SK-N-SH treated with all-trans-retinoic acid at 6 μM for 48 hours (cell line): ENCODE measurements around the gene TCF25.

Experiments used
- ATAC-seq: fragments of 200-7000 bp; cut with Tn5 transposase; 3 replicates; pipeline ENCODE4 v1.9.1; 2020; ENCODE audit warnings: mild to moderate bottlenecking, moderate library complexity
- ARNTL ChIP-seq: fragments of 450-650 bp; formaldehyde crosslinking; IDR thresholded peaks from 2 replicates; pipeline ENCODE4 v1.5.0; 2020; ENCODE audit warnings: low read depth, mild to moderate bottlenecking, moderate library complexity, borderline replicate concordance
- CSDC2 ChIP-seq: fragments of 250-450 bp; sonication (Bioruptor Pico); IDR thresholded peaks from 2 replicates; pipeline ENCODE4 v1.5.0; 2020; ENCODE audit warnings: mild to moderate bottlenecking, moderate library complexity
- ESRRG ChIP-seq: fragments of 250-450 bp; sonication (Bioruptor Pico); IDR thresholded peaks from 2 replicates; pipeline ENCODE4 v1.6.1; 2021; ENCODE audit warnings: mild to moderate bottlenecking
- GLIS3 ChIP-seq: fragments of 250-450 bp; sonication (Bioruptor Pico); IDR thresholded peaks from 2 replicates; pipeline ENCODE4 v1.5.0; 2020; ENCODE audit warnings: mild to moderate bottlenecking, moderate library complexity
- ISL1 ChIP-seq: fragments of 250-450 bp; sonication (Bioruptor Pico); IDR thresholded peaks from 2 replicates; pipeline ENCODE4 v2.1.2; 2022; ENCODE audit warnings: mild to moderate bottlenecking, moderate library complexity
- OSR1 ChIP-seq: fragments of 250-450 bp; sonication (Bioruptor Pico); IDR thresholded peaks from 2 replicates; pipeline ENCODE4 v1.8.0; 2022; ENCODE audit warnings: moderate library complexity, mild to moderate bottlenecking, inconsistent platforms
- PATZ1 ChIP-seq: fragments of 250-450 bp; sonication (Bioruptor Pico); IDR thresholded peaks from 2 replicates; pipeline ENCODE4 v1.8.0; 2020; ENCODE audit warnings: mild to moderate bottlenecking, moderate library complexity, borderline replicate concordance
- POU6F1 ChIP-seq: fragments of 250-450 bp; sonication (Bioruptor Pico); IDR thresholded peaks from 2 replicates; pipeline ENCODE4 v1.8.0; 2021; ENCODE audit warnings: low read depth, mild to moderate bottlenecking, moderate library complexity, borderline replicate concordance
- PPARA ChIP-seq: fragments of 250-450 bp; sonication (Bioruptor Pico); IDR thresholded peaks from 2 replicates; pipeline ENCODE4 v1.5.0; 2020; ENCODE audit warnings: mild to moderate bottlenecking, borderline replicate concordance
- RARB ChIP-seq: fragments of 250-450 bp; sonication (Bioruptor Pico); IDR thresholded peaks from 2 replicates; pipeline ENCODE4 v1.8.0; 2021; ENCODE audit warnings: mild to moderate bottlenecking, moderate library complexity
- SNAI2 ChIP-seq: fragments of 250-450 bp; sonication (Bioruptor Pico); IDR thresholded peaks from 2 replicates; pipeline ENCODE4 v1.5.0; 2020; ENCODE audit warnings: mild to moderate bottlenecking, moderate library complexity
- TCF4 ChIP-seq: fragments of 250-450 bp; sonication (Bioruptor Pico); IDR thresholded peaks from 2 replicates; pipeline ENCODE4 v1.8.0; 2021; ENCODE audit warnings: mild to moderate bottlenecking, moderate library complexity, borderline replicate concordance
- TOX ChIP-seq: fragments of 250-450 bp; sonication (Bioruptor Pico); IDR thresholded peaks from 2 replicates; pipeline ENCODE4 v1.8.0; 2021; ENCODE audit warnings: mild to moderate bottlenecking, moderate library complexity, borderline replicate concordance
- ZC3H10 ChIP-seq: fragments of 250-450 bp; sonication (Bioruptor Pico); IDR thresholded peaks from 2 replicates; pipeline ENCODE4 v1.5.1; 2021; ENCODE audit warnings: mild to moderate bottlenecking, moderate library complexity
- ZFP30 ChIP-seq: fragments of 450-650 bp; formaldehyde crosslinking; IDR thresholded peaks from 2 replicates; pipeline ENCODE4 v1.5.0; 2022; ENCODE audit warnings: mild to moderate bottlenecking, moderate library complexity
- ZNF565 ChIP-seq: fragments of 450-650 bp; formaldehyde crosslinking; conservative IDR thresholded peaks from 2 replicates; pipeline ENCODE4 v1.5.0; 2020; ENCODE audit warnings: low read depth, mild to moderate bottlenecking, moderate library complexity
- ZNF70 ChIP-seq: fragments of 450-650 bp; formaldehyde crosslinking; IDR thresholded peaks from 2 replicates; pipeline ENCODE4 v1.5.0; 2020; ENCODE audit warnings: mild to moderate bottlenecking, moderate library complexity
- ZNF8 ChIP-seq: fragments of 450-650 bp; formaldehyde crosslinking; IDR thresholded peaks from 2 replicates; pipeline ENCODE4 v1.5.0; 2020; ENCODE audit warnings: mild to moderate bottlenecking, moderate library complexity
- TF ChIP-seq, protein P1 (sequence below): fragments of 250-450 bp; sonication (Bioruptor Pico); IDR thresholded peaks from 2 replicates; pipeline ENCODE4 v1.5.0; 2020; ENCODE audit warnings: mild to moderate bottlenecking, moderate library complexity
- TF ChIP-seq, protein P2 (sequence below): fragments of 250-450 bp; sonication (Bioruptor Pico); IDR thresholded peaks from 2 replicates; pipeline ENCODE4 v1.5.1; 2020; ENCODE audit warnings: low read depth, mild to moderate bottlenecking, moderate library complexity

The TCF25 gene

DNA sequence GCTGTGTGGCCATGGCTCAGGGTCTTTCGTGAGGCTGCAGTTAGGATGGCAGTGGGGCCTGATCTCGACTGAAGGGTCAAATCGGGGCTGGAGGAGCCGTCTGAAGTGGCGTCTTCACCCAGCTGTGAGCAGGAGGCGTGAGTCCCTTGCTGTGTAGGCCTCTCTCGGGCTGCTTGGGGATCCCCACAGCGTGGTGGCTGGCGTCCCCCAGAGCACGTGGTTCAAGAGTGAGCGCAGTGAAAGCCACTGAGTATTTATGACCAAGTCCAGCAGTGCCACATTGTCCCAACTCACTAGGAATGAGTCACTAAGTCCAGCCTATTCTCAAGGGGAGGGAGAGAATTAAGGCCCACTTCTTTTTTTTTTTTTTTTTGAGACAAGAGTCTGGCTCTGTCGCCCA, 11.7 kb upstream of the TCF25 start (continued):
- TF ChIP-seq, protein P1, sequence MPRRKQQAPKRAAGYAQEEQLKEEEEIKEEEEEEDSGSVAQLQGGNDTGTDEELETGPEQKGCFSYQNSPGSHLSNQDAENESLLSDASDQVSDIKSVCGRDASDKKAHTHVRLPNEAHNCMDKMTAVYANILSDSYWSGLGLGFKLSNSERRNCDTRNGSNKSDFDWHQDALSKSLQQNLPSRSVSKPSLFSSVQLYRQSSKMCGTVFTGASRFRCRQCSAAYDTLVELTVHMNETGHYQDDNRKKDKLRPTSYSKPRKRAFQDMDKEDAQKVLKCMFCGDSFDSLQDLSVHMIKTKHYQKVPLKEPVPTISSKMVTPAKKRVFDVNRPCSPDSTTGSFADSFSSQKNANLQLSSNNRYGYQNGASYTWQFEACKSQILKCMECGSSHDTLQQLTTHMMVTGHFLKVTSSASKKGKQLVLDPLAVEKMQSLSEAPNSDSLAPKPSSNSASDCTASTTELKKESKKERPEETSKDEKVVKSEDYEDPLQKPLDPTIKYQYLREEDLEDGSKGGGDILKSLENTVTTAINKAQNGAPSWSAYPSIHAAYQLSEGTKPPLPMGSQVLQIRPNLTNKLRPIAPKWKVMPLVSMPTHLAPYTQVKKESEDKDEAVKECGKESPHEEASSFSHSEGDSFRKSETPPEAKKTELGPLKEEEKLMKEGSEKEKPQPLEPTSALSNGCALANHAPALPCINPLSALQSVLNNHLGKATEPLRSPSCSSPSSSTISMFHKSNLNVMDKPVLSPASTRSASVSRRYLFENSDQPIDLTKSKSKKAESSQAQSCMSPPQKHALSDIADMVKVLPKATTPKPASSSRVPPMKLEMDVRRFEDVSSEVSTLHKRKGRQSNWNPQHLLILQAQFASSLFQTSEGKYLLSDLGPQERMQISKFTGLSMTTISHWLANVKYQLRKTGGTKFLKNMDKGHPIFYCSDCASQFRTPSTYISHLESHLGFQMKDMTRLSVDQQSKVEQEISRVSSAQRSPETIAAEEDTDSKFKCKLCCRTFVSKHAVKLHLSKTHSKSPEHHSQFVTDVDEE (CRISPR knock-in tag), result no peak
- no peak for TF ChIP-seq ESRRG (CRISPR knock-in tag)
- no peak for TF ChIP-seq RARB (CRISPR knock-in tag)
- TF ChIP-seq, protein P2, sequence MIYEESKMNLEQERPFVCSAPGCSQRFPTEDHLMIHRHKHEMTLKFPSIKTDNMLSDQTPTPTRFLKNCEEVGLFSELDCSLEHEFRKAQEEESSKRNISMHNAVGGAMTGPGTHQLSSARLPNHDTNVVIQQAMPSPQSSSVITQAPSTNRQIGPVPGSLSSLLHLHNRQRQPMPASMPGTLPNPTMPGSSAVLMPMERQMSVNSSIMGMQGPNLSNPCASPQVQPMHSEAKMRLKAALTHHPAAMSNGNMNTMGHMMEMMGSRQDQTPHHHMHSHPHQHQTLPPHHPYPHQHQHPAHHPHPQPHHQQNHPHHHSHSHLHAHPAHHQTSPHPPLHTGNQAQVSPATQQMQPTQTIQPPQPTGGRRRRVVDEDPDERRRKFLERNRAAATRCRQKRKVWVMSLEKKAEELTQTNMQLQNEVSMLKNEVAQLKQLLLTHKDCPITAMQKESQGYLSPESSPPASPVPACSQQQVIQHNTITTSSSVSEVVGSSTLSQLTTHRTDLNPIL (CRISPR knock-in tag), result no peak
- TF ChIP-seq ZC3H10 (CRISPR knock-in tag), result no peak
- TF ChIP-seq TCF4 (CRISPR knock-in tag), result no peak
- TF ChIP-seq PPARA (CRISPR knock-in tag), result no peak
- no peak for TF ChIP-seq GLIS3 (CRISPR knock-in tag)
- no peak for TF ChIP-seq TOX (CRISPR knock-in tag)
- TF ChIP-seq ZNF70 (CRISPR knock-in tag), result no peak
- no peak for TF ChIP-seq ZNF565
- TF ChIP-seq ARNTL (CRISPR knock-in tag), result no peak
- TF ChIP-seq OSR1 (CRISPR knock-in tag), result no peak
- no peak for TF ChIP-seq ZNF8 (CRISPR knock-in tag)
- no peak for TF ChIP-seq ISL1

DNA sequence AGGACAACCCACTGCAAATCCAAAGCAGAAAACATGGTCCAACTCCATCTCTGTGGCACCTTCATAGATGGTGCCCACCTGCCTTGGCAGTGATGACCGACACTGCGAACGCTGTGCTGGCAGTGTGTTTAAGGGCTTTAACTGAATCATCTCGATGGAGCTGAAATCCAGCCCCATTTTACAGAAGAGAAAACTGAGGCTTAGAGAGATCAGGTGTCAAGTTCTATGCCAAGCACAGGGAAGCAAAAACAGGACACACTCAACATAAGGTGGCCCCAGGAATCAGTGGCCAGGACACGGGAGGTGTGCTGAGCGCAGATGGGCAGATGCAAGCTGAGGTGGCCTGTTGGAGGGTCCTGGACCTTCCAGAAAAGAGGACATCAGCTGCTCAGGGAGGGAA, 10.7 kb upstream of the TCF25 start:
- ATAC-seq, result no peak
- TF ChIP-seq OSR1 (CRISPR knock-in tag) (no peak), TCF4 (CRISPR knock-in tag) (no peak), TOX (CRISPR knock-in tag) (no peak), CSDC2 (CRISPR knock-in tag) (no peak), SNAI2 (CRISPR knock-in tag) (no peak), PATZ1 (CRISPR knock-in tag) (no peak), ZNF70 (CRISPR knock-in tag) (no peak), ZFP30 (CRISPR knock-in tag) (no peak), ZNF8 (CRISPR knock-in tag) (no peak), ARNTL (CRISPR knock-in tag) (no peak), POU6F1 (CRISPR knock-in tag) (no peak)
- TF ChIP-seq, protein P1 (CRISPR knock-in tag), result no peak
